HG03342 (cell line): ENCODE data around the gene DIPK1C.
A peak's percentile ranks its signal among the peaks of the same experiment; 100 is the strongest.
"Not testable (repeated sequence)": the region's sequence is repeated elsewhere in the genome, so short reads cannot be mapped to it uniquely, and the experiment has no call there.

ENCODE experiments used
- ATAC-seq: cut with Tn5 transposase; IDR thresholded peaks from one replicate; pipeline ENCODE4 v1.9.1; 2021; ENCODE audit warnings: mild to moderate bottlenecking, moderate library complexity; ENCODE audit not compliant: unreplicated experiment

Gene DIPK1C

GRCh38 chr18:74457043-74457724 lies at the start of gene DIPK1C:
TSS of gene DIPK1C (minus strand) at chr18:74457308. CDS start at chr18:74457259, 49 bp downstream.
- ATAC-seq = no peak

GRCh38 chr18:74506448-74507084 lies 49.5 kb upstream of the DIPK1C start:
- no peak for ATAC-seq

- ATAC-seq = no peak
Measured at GRCh38 chr18:74505776-74506175, 48.7 kb upstream of the DIPK1C start.

GRCh38 chr18:74503137-74503536 lies 46.0 kb upstream of the DIPK1C start:
- ATAC-seq = no peak

- ATAC-seq = no peak
Measured at GRCh38 chr18:74501386-74501785, 44.3 kb upstream of the DIPK1C start.

- ATAC-seq = not testable (repeated sequence)
Measured at GRCh38 chr18:74500774-74501173, 43.7 kb upstream of the DIPK1C start.

GRCh38 chr18:74500372-74500771 lies 43.3 kb upstream of the DIPK1C start:
- no peak for ATAC-seq

GRCh38 chr18:74499633-74500032 lies 42.5 kb upstream of the DIPK1C start:
- peak; percentile 44 for ATAC-seq

GRCh38 chr18:74498712-74499627 lies 41.9 kb upstream of the DIPK1C start:
- ATAC-seq = peak; percentile 36

- no peak for ATAC-seq
Measured at GRCh38 chr18:74497778-74498177, 40.7 kb upstream of the DIPK1C start.

GRCh38 chr18:74497324-74497676 lies 40.2 kb upstream of the DIPK1C start:
- ATAC-seq = no peak

- ATAC-seq = peak; percentile 24
Measured at GRCh38 chr18:74496508-74497323, 39.6 kb upstream of the DIPK1C start.

GRCh38 chr18:74495581-74496507 lies 38.7 kb upstream of the DIPK1C start, which contains the start of gene CNDP2:
TSS of gene CNDP2 (plus strand) at chr18:74496363. CDS start at chr18:74499974, 3,611 bp downstream.
- ATAC-seq = peak; percentile 68

- no peak for ATAC-seq
Measured at GRCh38 chr18:74494514-74494913, 37.4 kb upstream of the DIPK1C start.

- peak; percentile 30 for ATAC-seq
Measured at GRCh38 chr18:74493689-74494088, 36.6 kb upstream of the DIPK1C start.

GRCh38 chr18:74492259-74492658 lies 35.2 kb upstream of the DIPK1C start:
- no peak for ATAC-seq

GRCh38 chr18:74489676-74490075 lies 32.6 kb upstream of the DIPK1C start:
- ATAC-seq = no peak

- no peak for ATAC-seq
Measured at GRCh38 chr18:74488864-74489263, 31.8 kb upstream of the DIPK1C start.

GRCh38 chr18:74488354-74488753 lies 31.2 kb upstream of the DIPK1C start:
- ATAC-seq = no peak
